ENCODE results near the gene FILIP1. TPM values are rescaled to one million over a fixed set of nuclear protein-coding genes. Genes with fewer than 3 reads are reported as not detected.

The FILIP1 gene
- total RNA-seq, 1 experiment from 2014 or later: 2.9 TPM

DNA sequence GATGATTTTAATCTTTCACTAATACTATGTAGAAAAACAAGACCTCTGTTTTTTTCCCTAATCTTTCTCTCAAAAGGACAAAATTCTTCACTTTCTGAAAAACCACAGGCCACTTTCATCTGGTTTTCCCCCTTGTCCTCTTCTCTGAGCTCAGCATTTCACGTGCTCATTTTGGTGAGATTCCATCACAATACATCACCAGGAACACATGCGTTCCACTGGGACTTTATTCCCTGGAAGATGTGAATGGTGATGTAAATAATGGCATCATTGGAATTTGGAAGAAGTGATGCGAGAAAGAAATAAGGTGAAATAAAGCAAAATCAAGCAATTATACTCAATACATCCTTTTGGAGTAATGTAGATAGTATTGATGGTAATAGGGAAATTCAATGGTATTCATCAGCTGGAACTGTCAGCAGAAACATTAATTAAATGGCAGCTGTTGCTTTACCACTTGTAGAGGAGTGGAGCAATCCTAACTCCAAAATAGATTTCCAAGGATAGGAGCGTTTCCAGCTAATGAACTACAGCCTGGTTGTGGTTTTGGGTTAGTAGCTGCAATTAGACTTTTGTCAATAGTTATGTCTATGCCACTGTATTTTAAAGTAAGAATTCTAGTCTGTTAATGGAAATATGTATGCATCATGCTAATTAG, 11.5 kb downstream of the FILIP1 start:
- ATAC-seq (no peak), DNase-seq (ENCODE audit: low spot score) (no peak)
- TF ChIP-seq, protein P1, sequence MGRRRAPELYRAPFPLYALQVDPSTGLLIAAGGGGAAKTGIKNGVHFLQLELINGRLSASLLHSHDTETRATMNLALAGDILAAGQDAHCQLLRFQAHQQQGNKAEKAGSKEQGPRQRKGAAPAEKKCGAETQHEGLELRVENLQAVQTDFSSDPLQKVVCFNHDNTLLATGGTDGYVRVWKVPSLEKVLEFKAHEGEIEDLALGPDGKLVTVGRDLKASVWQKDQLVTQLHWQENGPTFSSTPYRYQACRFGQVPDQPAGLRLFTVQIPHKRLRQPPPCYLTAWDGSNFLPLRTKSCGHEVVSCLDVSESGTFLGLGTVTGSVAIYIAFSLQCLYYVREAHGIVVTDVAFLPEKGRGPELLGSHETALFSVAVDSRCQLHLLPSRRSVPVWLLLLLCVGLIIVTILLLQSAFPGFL (CRISPR knock-in tag; IDR thresholded peaks at IDR 0.05; ENCODE audit: borderline replicate concordance): no peak
- TF ChIP-seq NFATC4 (CRISPR knock-in tag; IDR thresholded peaks at IDR 0.05): no peak
- no peak for TF ChIP-seq ATF1 (CRISPR knock-in tag; IDR thresholded peaks at IDR 0.05)
- no peak for TF ChIP-seq ZNF317 (CRISPR knock-in tag; IDR thresholded peaks at IDR 0.05; ENCODE audit: borderline replicate concordance, low read depth)
- TF ChIP-seq PRRX2 (CRISPR knock-in tag; IDR thresholded peaks at IDR 0.05): no peak
- no peak for TF ChIP-seq ZNF263 (CRISPR knock-in tag; IDR thresholded peaks at IDR 0.05; ENCODE audit: low read depth)
- TF ChIP-seq NR2C2 (CRISPR knock-in tag; IDR thresholded peaks at IDR 0.05): no peak
- TF ChIP-seq, protein P2, sequence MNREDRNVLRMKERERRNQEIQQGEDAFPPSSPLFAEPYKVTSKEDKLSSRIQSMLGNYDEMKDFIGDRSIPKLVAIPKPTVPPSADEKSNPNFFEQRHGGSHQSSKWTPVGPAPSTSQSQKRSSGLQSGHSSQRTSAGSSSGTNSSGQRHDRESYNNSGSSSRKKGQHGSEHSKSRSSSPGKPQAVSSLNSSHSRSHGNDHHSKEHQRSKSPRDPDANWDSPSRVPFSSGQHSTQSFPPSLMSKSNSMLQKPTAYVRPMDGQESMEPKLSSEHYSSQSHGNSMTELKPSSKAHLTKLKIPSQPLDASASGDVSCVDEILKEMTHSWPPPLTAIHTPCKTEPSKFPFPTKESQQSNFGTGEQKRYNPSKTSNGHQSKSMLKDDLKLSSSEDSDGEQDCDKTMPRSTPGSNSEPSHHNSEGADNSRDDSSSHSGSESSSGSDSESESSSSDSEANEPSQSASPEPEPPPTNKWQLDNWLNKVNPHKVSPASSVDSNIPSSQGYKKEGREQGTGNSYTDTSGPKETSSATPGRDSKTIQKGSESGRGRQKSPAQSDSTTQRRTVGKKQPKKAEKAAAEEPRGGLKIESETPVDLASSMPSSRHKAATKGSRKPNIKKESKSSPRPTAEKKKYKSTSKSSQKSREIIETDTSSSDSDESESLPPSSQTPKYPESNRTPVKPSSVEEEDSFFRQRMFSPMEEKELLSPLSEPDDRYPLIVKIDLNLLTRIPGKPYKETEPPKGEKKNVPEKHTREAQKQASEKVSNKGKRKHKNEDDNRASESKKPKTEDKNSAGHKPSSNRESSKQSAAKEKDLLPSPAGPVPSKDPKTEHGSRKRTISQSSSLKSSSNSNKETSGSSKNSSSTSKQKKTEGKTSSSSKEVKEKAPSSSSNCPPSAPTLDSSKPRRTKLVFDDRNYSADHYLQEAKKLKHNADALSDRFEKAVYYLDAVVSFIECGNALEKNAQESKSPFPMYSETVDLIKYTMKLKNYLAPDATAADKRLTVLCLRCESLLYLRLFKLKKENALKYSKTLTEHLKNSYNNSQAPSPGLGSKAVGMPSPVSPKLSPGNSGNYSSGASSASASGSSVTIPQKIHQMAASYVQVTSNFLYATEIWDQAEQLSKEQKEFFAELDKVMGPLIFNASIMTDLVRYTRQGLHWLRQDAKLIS (CRISPR knock-in tag; IDR thresholded peaks at IDR 0.05; ENCODE audit: borderline replicate concordance): no peak
- TF ChIP-seq, protein P3, sequence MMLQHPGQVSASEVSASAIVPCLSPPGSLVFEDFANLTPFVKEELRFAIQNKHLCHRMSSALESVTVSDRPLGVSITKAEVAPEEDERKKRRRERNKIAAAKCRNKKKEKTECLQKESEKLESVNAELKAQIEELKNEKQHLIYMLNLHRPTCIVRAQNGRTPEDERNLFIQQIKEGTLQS (CRISPR knock-in tag; conservative IDR thresholded peaks at IDR 0.05): no peak
- CTCF ChIA-PET: interaction anchor here (1.0 to 1.4 kb wide), 2 partner anchors 14 to 126 kb away, joined by 3 read pairs; no protein-coding TSS in a partner anchor
- POLR2A ChIA-PET: interaction anchor here (0.5 kb wide), 1 partner anchor 406 kb away, joined by 4 read pairs; no protein-coding TSS in a partner anchor
- no peaks in the 10 kb centered on the region for H3K36me3 Mint-ChIP-seq
- H3K27me3 Mint-ChIP-seq (ENCODE audit: low read depth): no peaks in the 10 kb centered on the region
- peaks cover 28% of the 10 kb centered on the region for H3K4me1 Mint-ChIP-seq
- no peaks in the 10 kb centered on the region for H3K9me3 Mint-ChIP-seq
- H3K27ac Mint-ChIP-seq: peak overlapping the region; percentile 69; the same call in 1 of the 2 replicates
- no peak overlapping the region for H3K4me3 Mint-ChIP-seq

GRCh38 chr6:75481394-75481793, 12.2 kb downstream of the FILIP1 start:
- DNase-seq (ENCODE audit: low spot score) (no peak), ATAC-seq (peak; percentile 87)
- no peak overlapping the region for H3K4me3 Mint-ChIP-seq
- H3K4me1 Mint-ChIP-seq: peaks cover 28% of the 10 kb centered on the region
- H3K27me3 Mint-ChIP-seq (ENCODE audit: low read depth): no peaks in the 10 kb centered on the region
- no peaks in the 10 kb centered on the region for H3K9me3 Mint-ChIP-seq
- POLR2A ChIA-PET: no interaction called here
- TF ChIP-seq, protein P4, sequence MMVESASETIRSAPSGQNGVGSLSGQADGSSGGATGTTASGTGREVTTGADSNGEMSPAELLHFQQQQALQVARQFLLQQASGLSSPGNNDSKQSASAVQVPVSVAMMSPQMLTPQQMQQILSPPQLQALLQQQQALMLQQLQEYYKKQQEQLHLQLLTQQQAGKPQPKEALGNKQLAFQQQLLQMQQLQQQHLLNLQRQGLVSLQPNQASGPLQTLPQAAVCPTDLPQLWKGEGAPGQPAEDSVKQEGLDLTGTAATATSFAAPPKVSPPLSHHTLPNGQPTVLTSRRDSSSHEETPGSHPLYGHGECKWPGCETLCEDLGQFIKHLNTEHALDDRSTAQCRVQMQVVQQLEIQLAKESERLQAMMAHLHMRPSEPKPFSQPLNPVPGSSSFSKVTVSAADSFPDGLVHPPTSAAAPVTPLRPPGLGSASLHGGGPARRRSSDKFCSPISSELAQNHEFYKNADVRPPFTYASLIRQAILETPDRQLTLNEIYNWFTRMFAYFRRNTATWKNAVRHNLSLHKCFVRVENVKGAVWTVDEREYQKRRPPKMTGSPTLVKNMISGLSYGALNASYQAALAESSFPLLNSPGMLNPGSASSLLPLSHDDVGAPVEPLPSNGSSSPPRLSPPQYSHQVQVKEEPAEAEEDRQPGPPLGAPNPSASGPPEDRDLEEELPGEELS (CRISPR knock-in tag; IDR thresholded peaks at IDR 0.05): no peak
- TF ChIP-seq, protein P5, sequence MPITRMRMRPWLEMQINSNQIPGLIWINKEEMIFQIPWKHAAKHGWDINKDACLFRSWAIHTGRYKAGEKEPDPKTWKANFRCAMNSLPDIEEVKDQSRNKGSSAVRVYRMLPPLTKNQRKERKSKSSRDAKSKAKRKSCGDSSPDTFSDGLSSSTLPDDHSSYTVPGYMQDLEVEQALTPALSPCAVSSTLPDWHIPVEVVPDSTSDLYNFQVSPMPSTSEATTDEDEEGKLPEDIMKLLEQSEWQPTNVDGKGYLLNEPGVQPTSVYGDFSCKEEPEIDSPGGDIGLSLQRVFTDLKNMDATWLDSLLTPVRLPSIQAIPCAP (CRISPR knock-in tag; IDR thresholded peaks at IDR 0.05): no peak
- TF ChIP-seq SP1 (CRISPR knock-in tag; conservative IDR thresholded peaks at IDR 0.05) (no peak), NR1H2 (CRISPR knock-in tag; IDR thresholded peaks at IDR 0.05) (no peak), USF2 (CRISPR knock-in tag; IDR thresholded peaks at IDR 0.05) (no peak), ZMAT4 (CRISPR knock-in tag; IDR thresholded peaks at IDR 0.05) (no peak), SMAD4 (CRISPR knock-in tag; IDR thresholded peaks at IDR 0.05) (no peak), NR3C1 (CRISPR knock-in tag; conservative IDR thresholded peaks at IDR 0.05; ENCODE audit: low read depth) (no peak), MYBL2 (CRISPR knock-in tag; IDR thresholded peaks at IDR 0.05) (no peak)
- TF ChIP-seq, protein P6, sequence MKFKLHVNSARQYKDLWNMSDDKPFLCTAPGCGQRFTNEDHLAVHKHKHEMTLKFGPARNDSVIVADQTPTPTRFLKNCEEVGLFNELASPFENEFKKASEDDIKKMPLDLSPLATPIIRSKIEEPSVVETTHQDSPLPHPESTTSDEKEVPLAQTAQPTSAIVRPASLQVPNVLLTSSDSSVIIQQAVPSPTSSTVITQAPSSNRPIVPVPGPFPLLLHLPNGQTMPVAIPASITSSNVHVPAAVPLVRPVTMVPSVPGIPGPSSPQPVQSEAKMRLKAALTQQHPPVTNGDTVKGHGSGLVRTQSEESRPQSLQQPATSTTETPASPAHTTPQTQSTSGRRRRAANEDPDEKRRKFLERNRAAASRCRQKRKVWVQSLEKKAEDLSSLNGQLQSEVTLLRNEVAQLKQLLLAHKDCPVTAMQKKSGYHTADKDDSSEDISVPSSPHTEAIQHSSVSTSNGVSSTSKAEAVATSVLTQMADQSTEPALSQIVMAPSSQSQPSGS (CRISPR knock-in tag; IDR thresholded peaks at IDR 0.05; ENCODE audit: borderline replicate concordance, low read depth): no peak
- TF ChIP-seq, protein P1 (CRISPR knock-in tag; IDR thresholded peaks at IDR 0.05; ENCODE audit: borderline replicate concordance): no peak
- H3K27ac Mint-ChIP-seq: peak overlapping the region; percentile 43; the same call in 1 of the 2 replicates
- CTCF ChIA-PET: interaction anchor here (1.0 to 1.4 kb wide), 2 partner anchors 14 to 125 kb away, joined by 3 read pairs; no protein-coding TSS in a partner anchor
- no peaks in the 10 kb centered on the region for H3K36me3 Mint-ChIP-seq
